Urothelium cell line (cell line): Measurements from ENCODE around the gene GKN2.

Source experiments
- DNase-seq: peaks from one replicate; pipeline ENCODE4 v3.0.0; 2011; ENCODE audit warnings: low spot score, mixed read lengths
- FAIRE-seq: peaks from 2 replicates; lab custom pipeline; 2011; peaks lifted over from hg19 to GRCh38; lab: Jason Lieb, UNC

GKN2 gene, protein sequence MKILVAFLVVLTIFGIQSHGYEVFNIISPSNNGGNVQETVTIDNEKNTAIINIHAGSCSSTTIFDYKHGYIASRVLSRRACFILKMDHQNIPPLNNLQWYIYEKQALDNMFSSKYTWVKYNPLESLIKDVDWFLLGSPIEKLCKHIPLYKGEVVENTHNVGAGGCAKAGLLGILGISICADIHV

GRCh38 chr2:68952887-68953521, at the start of gene GKN2:
TSS of gene GKN2 (minus strand) at chr2:68952893. CDS start at chr2:68952861, 32 bp downstream.
- DNase-seq (no peak), FAIRE-seq (no peak)

DNA sequence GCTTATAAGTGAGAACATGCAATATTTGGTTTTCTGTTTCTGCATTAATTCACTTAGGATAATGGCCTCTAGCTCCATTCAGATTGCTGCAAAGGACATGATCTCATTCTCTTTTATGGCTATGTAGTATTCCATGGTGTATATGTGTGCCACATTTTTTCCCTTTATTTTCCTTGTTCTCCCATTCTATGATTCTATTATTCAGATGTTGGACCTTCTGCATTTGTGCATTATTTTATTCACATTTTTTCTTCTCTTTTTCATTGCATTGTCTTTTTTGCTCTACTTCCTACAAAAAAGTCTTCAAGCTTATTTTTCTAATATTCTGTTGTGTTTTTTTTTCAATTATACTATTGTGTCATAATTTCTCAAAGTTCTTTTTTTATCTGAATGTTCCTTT, 49.2 kb upstream of the GKN2 start:
- no peak for FAIRE-seq
- DNase-seq = no peak

DNA sequence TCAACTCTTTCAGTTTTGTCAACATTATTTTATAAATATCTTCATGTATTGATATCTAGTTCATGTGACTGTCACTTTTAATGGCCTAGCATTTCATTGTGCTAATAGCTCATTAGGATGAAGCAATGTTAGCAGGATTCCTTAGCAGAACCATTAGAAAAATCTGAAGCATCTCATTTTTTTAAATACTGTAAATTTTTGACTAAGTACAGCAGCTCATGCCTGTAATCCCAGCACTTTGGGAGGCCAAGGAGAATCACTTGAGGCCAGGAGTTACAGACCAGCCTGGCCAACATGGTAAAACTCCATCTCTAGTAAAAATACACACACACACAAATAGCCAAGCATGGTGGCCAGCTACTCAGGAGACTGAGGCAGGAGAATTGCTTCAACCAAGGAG, 44.7 kb upstream of the GKN2 start:
- FAIRE-seq (no peak), DNase-seq (no peak)

DNA sequence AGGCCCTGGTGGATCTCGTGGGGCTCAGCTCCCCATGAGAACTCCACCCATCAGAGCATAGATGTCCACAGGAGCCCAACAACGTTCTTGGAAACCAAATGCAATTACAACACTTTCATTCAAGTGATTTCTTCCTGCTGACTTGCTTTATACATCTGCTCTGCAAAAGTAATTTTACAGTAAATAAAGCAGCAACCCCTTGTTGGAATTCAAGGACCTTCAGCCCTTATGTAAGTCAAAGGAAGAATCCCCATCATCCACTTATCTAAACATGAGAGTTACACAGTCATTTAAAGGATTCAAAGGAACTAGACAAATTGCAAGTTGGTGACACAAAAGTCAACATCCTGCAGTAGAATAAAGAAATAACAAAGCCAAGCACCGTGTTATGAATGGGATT, 43.2 kb upstream of the GKN2 start:
- no peak for FAIRE-seq
- DNase-seq = no peak

DNA sequence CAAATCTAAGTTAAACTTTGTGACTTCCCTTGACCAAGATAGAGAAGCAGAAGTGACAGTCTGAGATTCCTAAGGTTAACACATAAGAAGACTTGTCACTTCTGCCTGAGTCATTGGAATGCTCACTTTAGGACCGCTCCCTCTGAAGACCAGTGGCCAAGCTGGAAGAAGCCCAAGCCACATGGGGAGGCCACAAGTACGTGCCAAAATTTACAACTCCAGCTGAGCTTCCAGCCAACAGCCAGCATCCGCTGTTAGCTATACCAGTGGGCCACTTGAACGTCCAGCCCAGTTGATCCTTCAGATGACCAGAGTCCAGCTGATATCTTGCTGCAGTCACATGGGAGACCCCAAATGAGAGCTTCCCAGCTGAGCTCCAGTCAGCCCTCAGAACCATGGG, 42.2 kb upstream of the GKN2 start:
- peak; percentile 94 for FAIRE-seq
- DNase-seq = peak; percentile 84

GRCh38 chr2:68993660-68994059, 41.0 kb upstream of the GKN2 start:
- DNase-seq (no peak), FAIRE-seq (no peak)

- FAIRE-seq (no peak), DNase-seq (no peak)
Measured at GRCh38 chr2:68992933-68993332, 40.2 kb upstream of the GKN2 start.

DNA sequence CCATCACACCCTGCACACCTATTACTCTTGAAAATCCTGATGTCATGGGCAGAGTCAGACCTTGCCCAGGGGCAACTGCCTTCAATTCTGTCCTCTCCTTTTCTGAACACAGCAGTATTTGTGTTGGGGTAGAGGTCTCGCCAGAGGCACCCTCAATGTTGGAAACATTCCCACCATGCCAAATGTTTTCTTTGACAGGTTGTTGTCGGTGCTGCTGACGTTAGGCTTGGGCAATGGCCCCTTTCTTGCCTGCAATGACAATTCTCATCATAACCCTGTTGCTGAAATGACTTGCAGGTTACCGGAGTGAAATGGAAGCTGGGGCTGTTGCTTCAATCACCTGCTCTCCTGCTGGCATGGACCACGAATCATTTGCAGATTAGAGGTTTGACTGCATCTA, 39.6 kb upstream of the GKN2 start:
- DNase-seq = no peak
- FAIRE-seq = peak; percentile 44

- no peak for FAIRE-seq
Measured at GRCh38 chr2:68989035-68989434, 36.3 kb upstream of the GKN2 start.

GRCh38 chr2:68987021-68987503, 34.4 kb upstream of the GKN2 start:
- FAIRE-seq (peak; percentile 46), DNase-seq (no peak)

More at GRCh38 chr2:68989035-68989434, 36.3 kb upstream of the GKN2 start:
- DNase-seq = no peak

GRCh38 chr2:68980956-68981355, 28.3 kb upstream of the GKN2 start:
- DNase-seq (peak; percentile 73), FAIRE-seq (peak; percentile 76)

GRCh38 chr2:68978098-68978497, 25.4 kb upstream of the GKN2 start:
- DNase-seq (no peak), FAIRE-seq (no peak)

DNA sequence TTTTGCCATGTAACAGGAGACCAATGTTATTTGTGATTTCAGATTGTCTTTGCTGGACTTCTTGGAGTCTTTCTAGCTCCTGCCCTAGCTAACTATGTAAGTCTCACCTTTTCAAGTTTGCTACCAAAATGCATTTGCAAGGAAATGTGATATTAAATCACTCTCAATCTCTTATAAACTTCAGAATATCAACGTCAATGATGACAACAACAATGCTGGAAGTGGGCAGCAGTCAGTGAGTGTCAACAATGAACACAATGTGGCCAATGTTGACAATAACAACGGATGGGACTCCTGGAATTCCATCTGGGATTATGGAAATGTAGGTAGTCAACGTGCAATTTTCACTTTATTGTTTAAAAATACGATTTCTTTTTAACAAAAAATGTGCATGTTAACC, 24.8 kb upstream of the GKN2 start:
- DNase-seq = no peak
- FAIRE-seq = peak; percentile 27

DNA sequence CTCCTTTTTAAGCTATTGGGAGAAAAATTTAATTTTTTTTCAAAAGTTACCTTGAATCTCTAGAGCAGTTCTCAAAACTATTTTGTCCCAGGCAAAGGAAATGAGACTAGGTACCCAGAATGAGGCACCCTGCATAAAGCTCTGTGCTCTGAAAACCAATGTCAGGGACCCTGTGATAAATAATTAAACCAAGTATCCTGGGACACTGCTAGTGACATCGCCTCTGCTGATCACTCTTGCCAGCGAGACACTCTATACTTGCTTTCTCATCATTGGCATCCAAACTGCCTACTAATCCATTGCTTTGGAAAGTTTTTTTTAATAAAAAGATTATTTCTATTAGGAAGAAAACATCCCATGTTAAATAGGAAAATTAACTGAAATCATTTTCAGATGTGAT, 23.2 kb upstream of the GKN2 start:
- DNase-seq (no peak), FAIRE-seq (no peak)

DNA sequence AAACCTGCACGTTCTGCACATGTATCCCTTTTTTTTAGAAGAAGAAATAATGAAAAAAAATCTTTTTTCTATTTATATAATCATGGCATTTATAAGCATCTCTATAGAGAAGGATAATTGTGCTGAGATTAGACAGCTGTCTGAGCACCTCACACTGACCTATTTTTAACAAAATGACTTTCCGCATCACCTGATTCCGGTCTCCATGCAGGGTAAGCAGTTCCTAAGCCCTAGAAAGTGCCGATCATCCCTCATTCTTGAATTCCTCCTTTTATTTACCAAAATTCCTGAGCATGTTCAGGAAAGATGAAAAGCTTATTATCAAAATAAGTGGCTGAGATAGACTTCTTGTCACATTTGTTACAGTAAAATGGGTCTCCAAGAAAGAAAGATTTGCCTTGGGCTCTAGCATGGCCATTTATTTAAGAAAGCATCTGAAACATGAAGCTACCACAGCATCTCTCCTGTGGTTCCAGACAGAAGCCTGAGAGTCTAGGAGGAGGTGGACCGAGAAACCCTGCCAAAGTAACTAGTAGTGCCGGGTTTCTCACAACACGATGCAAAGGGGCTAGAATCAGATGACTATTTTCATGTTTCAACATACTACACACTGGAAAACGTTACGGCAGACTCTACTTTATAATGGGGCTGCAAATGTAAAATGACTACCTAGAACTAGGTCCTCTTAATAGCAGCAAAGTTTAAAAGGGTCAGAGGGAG, 22.4 kb upstream of the GKN2 start:
- FAIRE-seq = peak; percentile 27
- no peak for DNase-seq

DNA sequence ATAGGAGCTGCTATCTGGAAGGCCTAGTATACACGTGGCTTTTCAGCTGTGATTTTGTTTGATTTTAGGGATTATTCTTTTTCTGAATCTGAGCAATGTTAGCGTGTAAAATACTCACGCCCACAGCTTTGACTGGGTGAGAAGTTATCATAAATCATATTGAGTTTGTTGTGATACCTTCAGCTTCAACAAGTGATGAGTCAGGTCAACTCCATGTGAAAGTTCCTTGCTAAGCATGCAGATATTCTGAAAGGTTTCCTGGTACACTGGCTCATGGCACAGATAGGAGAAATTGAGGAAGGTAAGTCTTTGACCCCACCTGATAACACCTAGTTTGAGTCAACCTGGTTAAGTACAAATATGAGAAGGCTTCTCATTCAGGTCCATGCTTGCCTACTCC, 21.6 kb upstream of the GKN2 start, which contains the start of gene GKN1:
Gene GKN1 (plus strand): TSS at position 386 of the 400 bp plus-strand sequence. CDS start 42 bp downstream, outside the sequence.
- DNase-seq = no peak
- no peak for FAIRE-seq

DNA sequence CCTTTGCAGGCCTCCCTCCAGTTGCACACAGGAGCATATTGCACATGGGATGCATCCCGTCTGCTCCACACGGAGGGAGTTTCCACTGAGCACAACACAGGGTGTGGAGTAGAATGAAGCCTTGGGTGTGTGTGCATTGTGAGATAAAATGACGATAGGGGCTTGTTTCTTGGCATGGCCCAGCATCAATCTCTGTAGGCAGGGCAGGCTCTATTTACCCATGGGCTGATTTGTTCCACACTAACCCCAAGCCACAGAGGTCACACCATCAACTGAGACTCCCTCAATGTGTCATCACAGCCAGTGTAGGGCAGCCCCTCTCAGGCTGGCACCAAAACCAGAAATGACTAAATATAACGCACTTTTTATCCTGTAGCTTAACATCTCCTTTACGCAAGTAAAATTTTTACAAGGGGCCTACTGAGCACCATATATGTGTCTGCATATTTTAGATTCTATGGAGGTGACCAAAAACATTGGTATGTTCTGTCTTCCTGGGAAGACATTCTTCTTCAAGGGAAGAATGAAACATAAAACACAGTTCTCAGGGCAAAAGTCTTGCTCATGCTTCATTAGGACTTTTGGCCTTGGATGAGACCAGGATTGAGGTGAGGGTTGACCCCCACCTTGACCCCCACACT, 19.0 kb upstream of the GKN2 start:
- FAIRE-seq (peak; percentile 92), DNase-seq (peak; percentile 91)

- no peak for FAIRE-seq
- no peak for DNase-seq
Measured at GRCh38 chr2:68970566-68971265, 18.0 kb upstream of the GKN2 start.

GRCh38 chr2:68969736-68970490, 17.2 kb upstream of the GKN2 start:
- DNase-seq (no peak), FAIRE-seq (no peak)

DNA sequence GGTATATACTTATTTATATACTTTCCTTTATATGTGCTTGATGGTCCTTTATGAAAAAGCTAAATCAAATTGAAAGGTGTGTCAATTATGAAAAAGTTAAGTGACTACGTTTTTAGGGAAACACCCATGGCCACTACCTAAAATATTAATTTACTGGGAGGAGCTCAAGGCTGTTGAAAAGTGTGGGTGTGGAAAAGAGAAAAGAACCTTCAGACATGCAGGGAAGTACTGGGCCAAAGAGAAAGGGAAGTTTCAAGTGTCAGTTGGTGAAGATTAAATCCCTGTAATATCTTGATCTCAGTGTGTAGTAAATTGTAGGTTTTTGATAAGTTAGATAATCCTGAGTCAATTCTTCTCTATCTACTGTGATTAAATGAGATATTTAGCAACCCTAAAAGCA, 15.5 kb upstream of the GKN2 start:
- DNase-seq (no peak), FAIRE-seq (no peak)
